Keratinocyte (primary cell): ENCODE data around the gene EPB41L4B. TPM values are rescaled to one million over a fixed set of nuclear protein-coding genes. Genes with fewer than 3 reads are reported as not detected.

Experiments
- DNase-seq: peaks from one replicate; pipeline ENCODE4 v3.0.0-alpha.2; 2011; ENCODE audit warnings: low read depth, missing footprints, low spot score
- FAIRE-seq: peaks from 2 replicates; lab custom pipeline; 2011; peaks lifted over from hg19 to GRCh38; lab: Jason Lieb, UNC
- H2AFZ ChIP-seq: 2 replicates; pipeline ENCODE4 v1.6.0; 2012; ENCODE audit warnings: low read length, control low read depth, inconsistent platforms; ENCODE audit not compliant: control insufficient read depth
- H3K27ac ChIP-seq: 2 replicates; pipeline ENCODE4 v1.5.1; 2011; ENCODE audit warnings: low read length; ENCODE audit not compliant: control insufficient read depth, insufficient read depth
- H3K27me3 ChIP-seq: 3 replicates; pipeline ENCODE4 v1.6.0; 2011; ENCODE audit warnings: low read length; ENCODE audit not compliant: control insufficient read depth, insufficient read depth; ENCODE audit errors: extremely low read depth
- H3K36me3 ChIP-seq, 2 experiments: 2 replicates in 1 of 2; 3 replicates in 1 of 2; pipeline ENCODE4 v1.5.1; 2011; ENCODE audit warnings: low read length in 2 of 2, mild to moderate bottlenecking in 1 of 2; ENCODE audit not compliant: control insufficient read depth in 2 of 2, insufficient read depth in 2 of 2; ENCODE audit errors: extremely low read depth in 1 of 2
- H3K4me1 ChIP-seq: 3 replicates; pipeline ENCODE4 v1.5.1; 2011; ENCODE audit warnings: low read length; ENCODE audit not compliant: control insufficient read depth, insufficient read depth; ENCODE audit errors: extremely low read depth
- H3K4me2 ChIP-seq: 3 replicates; pipeline ENCODE4 v1.6.0; 2011; ENCODE audit warnings: low read depth, low read length; ENCODE audit not compliant: control insufficient read depth, insufficient read depth; ENCODE audit errors: extremely low read depth
- H3K4me3 ChIP-seq, 3 experiments: fragments of 200-600 bp in 1 of 3; sonication (generic) in 1 of 3; 2 replicates in 2 of 3; 3 replicates in 1 of 3; pipeline ENCODE4 v1.5.1; 2011 to 2016; ENCODE audit warnings: low read length in 3 of 3, mild to moderate bottlenecking in 3 of 3, control low read depth in 2 of 3, inconsistent platforms in 1 of 3, low read depth in 1 of 3, mixed read lengths in 1 of 3, mixed run types in 1 of 3, moderate library complexity in 1 of 3; ENCODE audit not compliant: control insufficient read depth in 2 of 3, insufficient read depth in 2 of 3; ENCODE audit errors: extremely low read depth in 1 of 3
- H3K79me2 ChIP-seq: 2 replicates; pipeline ENCODE4 v1.6.0; 2012; ENCODE audit warnings: low read length; ENCODE audit not compliant: control insufficient read depth, insufficient read depth
- H3K9ac ChIP-seq: 3 replicates; pipeline ENCODE4 v1.6.0; 2011; ENCODE audit warnings: low read length; ENCODE audit not compliant: control insufficient read depth, insufficient read depth; ENCODE audit errors: extremely low read depth
- H3K9me1 ChIP-seq: 3 replicates; pipeline ENCODE4 v1.6.0; 2011; ENCODE audit warnings: low read length; ENCODE audit not compliant: control insufficient read depth, insufficient read depth; ENCODE audit errors: extremely low read depth
- H3K9me3 ChIP-seq: 2 replicates; pipeline ENCODE4 v1.5.1; 2012; ENCODE audit warnings: low read depth, low read length; ENCODE audit not compliant: control insufficient read depth
- H4K20me1 ChIP-seq: 3 replicates; pipeline ENCODE4 v1.6.0; 2011; ENCODE audit warnings: low read length; ENCODE audit not compliant: control insufficient read depth, insufficient read depth; ENCODE audit errors: extremely low read depth
- CTCF ChIP-seq, 3 experiments: IDR thresholded peaks in 1 of 3; conservative IDR thresholded peaks in 1 of 3; optimal IDR thresholded peaks in 1 of 3; 2 replicates in 2 of 3; 3 replicates in 1 of 3; pipeline versions ENCODE3 to v1.5.1; 2011; ENCODE audit warnings: low read length in 3 of 3, mild to moderate bottlenecking in 3 of 3, moderate library complexity in 2 of 3, control low read depth in 1 of 3, inconsistent platforms in 1 of 3; ENCODE audit not compliant: insufficient read depth in 2 of 3; ENCODE audit errors: extremely low read depth in 1 of 3
- EZH2 ChIP-seq: IDR thresholded peaks from one replicate; pipeline ENCODE4 v1.6.1; 2012; ENCODE audit warnings: inconsistent platforms, mild to moderate bottlenecking, low read length, moderate library complexity
- dilution Hi-C: fragments of 300-500 bp; cut with MboI; formaldehyde crosslinking; loops from one replicate; pipeline ENCODE4 v1.7.0; 2020; ENCODE audit warnings: low sequenced_read_pairs; ENCODE audit not compliant: extremely low pct_ligation_motif_present
- polyA plus RNA-seq, 5 experiments: library from polyadenylated mRNA; depleted of rRNA in 3 of 5; stranded (reverse) in 3 of 5; stranded (forward) in 1 of 5; unstranded in 1 of 5; fragments of >200 nt; gene quantifications; 1 replicate in 1 of 5; 2 replicates in 3 of 5; 3 replicates in 1 of 5; pipeline versions ENCODE4 v1.2.1 to v1.2.3, GENCODE V29; 2011 to 2012; ENCODE audit warnings: missing spikeins in 2 of 5, low read depth in 1 of 5, low replicate concordance in 1 of 5

Gene EPB41L4B
- polyA plus RNA-seq, 1 donor (not counting 4 experiments of a cell fraction or from before 2014, with no cell fraction given): 13.7 TPM

GRCh38 chr9:109313351-109313750 is 7.5 kb downstream of the EPB41L4B start:
- peaks cover 6% of the 10 kb centered on the region for H3K9me1 ChIP-seq
- TF ChIP-seq CTCF (optimal IDR thresholded peaks at IDR 0.05 in 1 of 3, IDR thresholded peaks at IDR 0.05 in 1 of 3, conservative IDR thresholded peaks at IDR 0.05 in 1 of 3; ENCODE audit: extremely low read depth in 1 of 3, insufficient read depth in 2 of 3, low read length in 3 of 3) (no peak), EZH2 (no peak)
- DNase-seq (no peak), FAIRE-seq (no peak)
- peaks cover 13% of the 10 kb centered on the region for H3K79me2 ChIP-seq
- no peaks in the 10 kb centered on the region for H3K27me3 ChIP-seq
- H3K4me3 ChIP-seq: no peak overlapping the region
- H3K4me2 ChIP-seq: no peak overlapping the region
- no peaks in the 10 kb centered on the region for H3K9me3 ChIP-seq
- no peak overlapping the region for H3K9ac ChIP-seq
- H3K36me3 ChIP-seq: peaks cover 0 to 2% of the 10 kb centered on the region in 2 experiments
- peaks cover 34% of the 10 kb centered on the region for H3K4me1 ChIP-seq
- no peak overlapping the region for H3K27ac ChIP-seq
- H2AFZ ChIP-seq: no peak overlapping the region
- H4K20me1 ChIP-seq: peaks cover 6% of the 10 kb centered on the region
- dilution Hi-C loops: no loop called here

GRCh38 chr9:109312783-109313182 is 8.1 kb downstream of the EPB41L4B start:
- Histone ChIP-seq H4K20me1 (peaks cover 6% of the 10 kb centered on the region), H3K36me3 (peaks cover 0 to 2% of the 10 kb centered on the region in 2 experiments), H3K4me2 (no peak overlapping the region), H3K27me3 (no peaks in the 10 kb centered on the region), H3K9me1 (peaks cover 3% of the 10 kb centered on the region), H2AFZ (no peak overlapping the region), H3K27ac (no peak overlapping the region), H3K4me1 (peaks cover 28% of the 10 kb centered on the region), H3K9ac (no peak overlapping the region), H3K4me3 (no peak overlapping the region), H3K79me2 (peaks cover 13% of the 10 kb centered on the region), H3K9me3 (no peaks in the 10 kb centered on the region)
- FAIRE-seq (no peak), DNase-seq (no peak)
- TF ChIP-seq CTCF (optimal IDR thresholded peaks at IDR 0.05 in 1 of 3, IDR thresholded peaks at IDR 0.05 in 1 of 3, conservative IDR thresholded peaks at IDR 0.05 in 1 of 3; ENCODE audit: extremely low read depth in 1 of 3, insufficient read depth in 2 of 3, low read length in 3 of 3) (no peak), EZH2 (no peak)
- dilution Hi-C loops: no loop called here
